ENCODE measurements around the gene PCAT7. TPM values are rescaled to one million over a fixed set of nuclear protein-coding genes. Genes with fewer than 3 reads are reported as not detected.

Gene PCAT7
- total and polyA plus RNA-seq, 7 donors = 0.12 to 0.62 (median 0.42) TPM; not detected in 2

- DNase-seq (no peak), ATAC-seq (no peak)
- H3K27me3 ChIP-seq (ENCODE audit: insufficient read depth in 3 of 3, low read length in 2 of 3) = no peaks in the 10 kb centered on the region
- peaks cover 3 to 30% of the 10 kb centered on the region in 2 donors for H3K36me3 ChIP-seq (ENCODE audit: insufficient read depth in 1 of 2, low read depth in 1 of 2)
- no peaks in the 10 kb centered on the region for H3K9me3 ChIP-seq
- no peak overlapping the region for H3K27ac ChIP-seq
- TF ChIP-seq CTCF (IDR thresholded peaks at IDR 0.05) = no peak
- whole genome bisulfite sequencing, 3 donors = 66 to 89% (median 79%) methylated on average over 2 of the region's 2 CpGs
- H3K4me1 ChIP-seq = peaks cover 4% of the 10 kb centered on the region
- intact Hi-C loops (cut with DNase I) = no loop called here
- no peak overlapping the region for H3K4me3 ChIP-seq
Observed at GRCh38 chr9:94567271-94567670, 12.4 kb downstream of the PCAT7 start.

- WGBS, 3 donors = 52 to 64% (median 56%) methylated on average over 3 of the region's 3 CpGs
- peak overlapping the region; percentile 63 for H3K27ac ChIP-seq
Observed at GRCh38 chr9:94568250-94568889, 13.5 kb downstream of the PCAT7 start.

GRCh38 chr9:94568972-94569712 lies 14.3 kb downstream of the PCAT7 start:
- ATAC-seq (peak in 2 of 4 donors; percentile 11 to 21), DNase-seq (no peak)
- no peak overlapping the region for H3K4me3 ChIP-seq
- H3K4me1 ChIP-seq = peaks cover 4% of the 10 kb centered on the region
- no peak for TF ChIP-seq CTCF (IDR thresholded peaks at IDR 0.05)
- H3K9me3 ChIP-seq = no peaks in the 10 kb centered on the region
- WGBS, 3 donors = 81 to 91% (median 86%) methylated on average over 17 of the region's 17 CpGs
- no peaks in the 10 kb centered on the region for H3K27me3 ChIP-seq (ENCODE audit: insufficient read depth in 3 of 3, low read length in 2 of 3)
- intact Hi-C loops (cut with DNase I) = no loop called here
- peak overlapping the region; percentile 63 for H3K27ac ChIP-seq
- peaks cover 3 to 27% of the 10 kb centered on the region in 2 donors for H3K36me3 ChIP-seq (ENCODE audit: insufficient read depth in 1 of 2, low read depth in 1 of 2)

More at GRCh38 chr9:94568250-94568889, 13.5 kb downstream of the PCAT7 start:
- Histone ChIP-seq H3K4me1 (peaks cover 4% of the 10 kb centered on the region), H3K4me3 (no peak overlapping the region), H3K9me3 (no peaks in the 10 kb centered on the region), H3K27me3 (ENCODE audit: insufficient read depth in 3 of 3, low read length in 2 of 3) (no peaks in the 10 kb centered on the region), H3K36me3 (ENCODE audit: insufficient read depth in 1 of 2, low read depth in 1 of 2) (peaks cover 3 to 30% of the 10 kb centered on the region in 2 donors)
- intact Hi-C loops (cut with DNase I) = no loop called here
- no peak for TF ChIP-seq CTCF (IDR thresholded peaks at IDR 0.05)
- ATAC-seq (peak in 3 of 4 donors; percentile 64 to 88 (median 68)), DNase-seq (no peak)

- Histone ChIP-seq H3K36me3 (ENCODE audit: insufficient read depth in 1 of 2, low read depth in 1 of 2) (peaks cover 0 to 4% of the 10 kb centered on the region in 2 donors), H3K27ac (no peak overlapping the region), H3K4me1 (no peaks in the 10 kb centered on the region), H3K27me3 (ENCODE audit: insufficient read depth in 3 of 3, low read length in 2 of 3) (no peaks in the 10 kb centered on the region), H3K4me3 (no peak overlapping the region), H3K9me3 (no peaks in the 10 kb centered on the region)
- ATAC-seq = no peak
- DNase-seq = no peak
- TF ChIP-seq CTCF (IDR thresholded peaks at IDR 0.05) = no peak
- WGBS, 3 donors = 64 to 81% (median 79%) methylated on average over 2 of the region's 2 CpGs
- intact Hi-C loops (cut with DNase I) = no loop called here
Observed at GRCh38 chr9:94576131-94576530, 21.2 kb downstream of the PCAT7 start.

Data from psoas muscle (tissue), 8 donors.